GM12865 (cell line): ENCODE data around the gene MEOX2.

ENCODE experiments used
- DNase-seq: peaks from one replicate; pipeline ENCODE4 v3.0.0; 2010; ENCODE audit warnings: low read depth
- H3K4me3 ChIP-seq: 2 replicates; pipeline ENCODE4 v1.5.1; 2011; ENCODE audit warnings: mild to moderate bottlenecking, low read depth, low read length, control low read depth
- CTCF ChIP-seq: IDR thresholded peaks from 2 replicates; pipeline ENCODE4 v1.5.1; 2011; ENCODE audit warnings: low read length, control low read depth, low read depth, inconsistent platforms; ENCODE audit not compliant: insufficient read depth; ENCODE audit errors: missing control alignments

Gene MEOX2

GRCh38 chr7:15686295-15686956 is at the start of gene MEOX2:
Gene MEOX2 (minus strand): TSS chr7:15686683. CDS start chr7:15686402, 281 bp downstream.
- no peak within 1 kb of the TSS for H3K4me3 ChIP-seq
- DNase-seq: no peak
- no peak for TF ChIP-seq CTCF

- no peak for TF ChIP-seq CTCF
- no peak for DNase-seq
These were observed 43.3 kb upstream of the MEOX2 start for GRCh38 chr7:15729746-15730145.

GRCh38 chr7:15725051-15725450 is 38.6 kb upstream of the MEOX2 start:
- TF ChIP-seq CTCF: no peak
- H3K4me3 ChIP-seq: no peak overlapping the region
- DNase-seq: no peak

More at GRCh38 chr7:15729746-15730145, 43.3 kb upstream of the MEOX2 start:
- no peak overlapping the region for H3K4me3 ChIP-seq

- H3K4me3 ChIP-seq: no peak overlapping the region
- no peak for TF ChIP-seq CTCF
- no peak for DNase-seq
These were observed 37.4 kb upstream of the MEOX2 start for GRCh38 chr7:15723841-15724240.

- peak; percentile 71 for TF ChIP-seq CTCF
- H3K4me3 ChIP-seq: no peak overlapping the region
- peak; percentile 42 for DNase-seq
These were observed 34.5 kb upstream of the MEOX2 start for GRCh38 chr7:15720849-15721471.

- DNase-seq: no peak
- H3K4me3 ChIP-seq: no peak overlapping the region
- TF ChIP-seq CTCF: no peak
These were observed 32.8 kb upstream of the MEOX2 start for GRCh38 chr7:15719311-15719710.
